B cell (primary cell): ENCODE results near the gene C16orf46. TPM values are rescaled to one million over a fixed set of nuclear protein-coding genes. Genes with fewer than 3 reads are reported as not detected.

Source experiments
- ATAC-seq: fragments of 200-7000 bp; cut with Tn5 transposase; one replicate; pipeline ENCODE4 v1.10.0; 2021; ENCODE audit warnings: low read depth, mild to moderate bottlenecking, moderate number of reproducible peaks, moderate library complexity
- CTCF ChIA-PET: fragments of 350-600 bp; sonication (Branson Sonifier 250); formaldehyde crosslinking; loops from one replicate; lab custom pipeline; 2021; ENCODE audit warnings: antibody characterized with exemption, inconsistent platforms; lab: Charles Lee
- POLR2A ChIA-PET: fragments of 350-600 bp; sonication (Branson Sonifier 250); formaldehyde crosslinking; loops from one replicate; lab custom pipeline; 2021; ENCODE audit warnings: antibody characterized with exemption; lab: Charles Lee
- DNase-seq: peaks from one replicate; pipeline ENCODE4 v3.0.0; 2013
- H2AFZ ChIP-seq: 2 replicates; pipeline ENCODE4 v1.6.1; 2012; ENCODE audit warnings: mild to moderate bottlenecking, low read depth, low read length; ENCODE audit not compliant: insufficient read depth, poor library complexity, severe bottlenecking
- H3K27ac ChIP-seq, 2 donors: 1 replicate in 1 of 2; 2 replicates in 1 of 2; pipeline ENCODE4 v1.5.1; 2012 to 2013; ENCODE audit warnings: low read length in 2 of 2, mild to moderate bottlenecking in 2 of 2, moderate library complexity in 1 of 2
- H3K27me3 ChIP-seq, 4 experiments: fragments of 200-600 bp in 1 of 4; sonication (generic) in 1 of 4; replicated peaks in 1 of 4; 1 replicate in 2 of 4; 2 replicates in 2 of 4; pipeline versions ENCODE4 v1.6.1 to v1.7.0; 2013 to 2016; ENCODE audit warnings: low read length in 3 of 4, mild to moderate bottlenecking in 2 of 4, mixed read lengths in 1 of 4, moderate library complexity in 1 of 4; ENCODE audit not compliant: insufficient read depth in 4 of 4, control insufficient read depth in 3 of 4; ENCODE audit errors: control extremely low read depth in 1 of 4
- H3K36me3 ChIP-seq, 2 experiments: replicated peaks in 1 of 2; 1 replicate in 1 of 2; 2 replicates in 1 of 2; pipeline versions ENCODE4 v1.6.1 to v1.7.1; 2013; ENCODE audit warnings: low read length in 1 of 2; ENCODE audit not compliant: insufficient read depth in 2 of 2, control insufficient read depth in 1 of 2; ENCODE audit errors: control extremely low read depth in 1 of 2, extremely low read depth in 1 of 2
- H3K4me1 ChIP-seq, 2 donors: fragments of 200-600 bp in 1 of 2; sonication (generic) in 1 of 2; 1 replicate in 1 of 2; 2 replicates in 1 of 2; pipeline versions ENCODE4 v1.5.1 to v1.6.1; 2013 to 2017; ENCODE audit warnings: low read length in 2 of 2; ENCODE audit not compliant: control insufficient read depth in 2 of 2, insufficient read depth in 2 of 2
- H3K4me2 ChIP-seq: replicated peaks from 2 replicates; pipeline ENCODE3; 2012; ENCODE audit warnings: mild to moderate bottlenecking, low read depth, low read length; ENCODE audit not compliant: poor library complexity, severe bottlenecking
- H3K4me3 ChIP-seq, 5 experiments: fragments of 200-600 bp in 1 of 5; sonication (generic) in 1 of 5; 1 replicate in 3 of 5; 2 replicates in 2 of 5; pipeline versions ENCODE4 v1.5.1 to v1.7.0; 2011 to 2016; ENCODE audit warnings: low read length in 4 of 5, mild to moderate bottlenecking in 4 of 5, low read depth in 2 of 5, control low read depth in 1 of 5, moderate library complexity in 1 of 5; ENCODE audit not compliant: insufficient read depth in 1 of 5; ENCODE audit errors: control extremely low read depth in 1 of 5, extremely low read depth in 1 of 5
- H3K79me2 ChIP-seq: fragments of 200-600 bp; sonication (generic); one replicate; pipeline ENCODE4 v1.6.0; 2016; ENCODE audit warnings: low read length; ENCODE audit not compliant: control insufficient read depth, insufficient read depth
- H3K9ac ChIP-seq: fragments of 200-600 bp; sonication (generic); 2 replicates; pipeline ENCODE4 v1.6.1; 2017; ENCODE audit warnings: mild to moderate bottlenecking, low read length, moderate library complexity
- H3K9me3 ChIP-seq, 3 donors: one replicate each; pipeline versions ENCODE4 v1.6.1 to v1.7.1; 2013; ENCODE audit warnings: low read length in 2 of 3; ENCODE audit not compliant: control insufficient read depth in 2 of 3, insufficient read depth in 1 of 3; ENCODE audit errors: control extremely low read depth in 1 of 3
- H4K20me1 ChIP-seq: 2 replicates; pipeline ENCODE4 v1.6.0; 2012; ENCODE audit warnings: mild to moderate bottlenecking, low read length; ENCODE audit not compliant: insufficient read depth, control insufficient read depth, poor library complexity, severe bottlenecking
- H3K27ac Mint-ChIP-seq: one replicate; pipeline ENCODE4 v1.8.0; 2021; ENCODE audit warnings: mixed read lengths
- H3K27me3 Mint-ChIP-seq: one replicate; pipeline ENCODE4 v1.8.0; 2021; ENCODE audit warnings: mixed read lengths
- H3K4me1 Mint-ChIP-seq: one replicate; pipeline ENCODE4 v1.8.0; 2021; ENCODE audit warnings: mixed read lengths
- H3K4me3 Mint-ChIP-seq: one replicate; pipeline ENCODE4 v1.8.0; 2021; ENCODE audit warnings: mixed read lengths
- H3K9me3 Mint-ChIP-seq: one replicate; pipeline ENCODE4 v1.8.0; 2022; ENCODE audit warnings: mixed read lengths; ENCODE audit not compliant: insufficient read depth
- CTCF ChIP-seq: fragments of 200-600 bp; IDR thresholded peaks from one replicate; pipeline ENCODE4 v1.8.0; 2022; ENCODE audit warnings: antibody characterized with exemption, mild to moderate bottlenecking
- EZH2 ChIP-seq: IDR thresholded peaks from 2 replicates; pipeline ENCODE4 v1.6.1; 2012; ENCODE audit warnings: borderline replicate concordance, low read depth, mild to moderate bottlenecking, moderate library complexity, low read length; ENCODE audit not compliant: insufficient read depth, poor library complexity, severe bottlenecking
- WGBS: methylation state at CpG from one replicate; pipeline ENCODE4 v1.1.5; 2013; ENCODE audit warnings: missing lambda C conversion rate; ENCODE audit not compliant: insufficient coverage; 5-methylcytosine and 5-hydroxymethylcytosine counted together
- intact Hi-C: fragments of 100-400 bp; cut with micrococcal nuclease; formaldehyde crosslinking; loops from one replicate; pipeline ENCODE4 v1.10.0; 2022
- polyA plus RNA-seq: library from polyadenylated mRNA; depleted of rRNA; stranded (reverse); fragments of >200 nt; gene quantifications from 2 replicates; pipeline ENCODE4 v1.2.3, GENCODE V29; 2012
- total RNA-seq, 2 donors: library from RNA; stranded (reverse); fragments of 120-200 nt in 1 of 2; gene quantifications; 1 replicate in 1 of 2; 2 replicates in 1 of 2; pipeline versions ENCODE4 v1.2.3 to v1.2.4, GENCODE V29; 2013 to 2022

Gene C16orf46
- total and polyA plus RNA-seq, 2 donors (not counting 1 experiment from before 2014, with no cell fraction given): 0.28 TPM; not detected in 1

GRCh38 chr16:81070979-81071378, 6.1 kb downstream of the C16orf46 start:
- intact Hi-C loops: no loop called here
- no peak for DNase-seq

GRCh38 chr16:81069063-81069462, 8.0 kb downstream of the C16orf46 start:
- Mint-ChIP-seq H3K9me3 (no peaks in the 10 kb centered on the region), H3K27ac (no peak overlapping the region), H3K4me3 (no peak overlapping the region), H3K4me1 (no peaks in the 10 kb centered on the region), H3K27me3 (peaks cover 3% of the 10 kb centered on the region)
- Histone ChIP-seq H3K27ac (no peak overlapping the region), H3K4me1 (no peaks in the 10 kb centered on the region), H3K79me2 (no peaks in the 10 kb centered on the region), H4K20me1 (no peaks in the 10 kb centered on the region), H2AFZ (no peak overlapping the region), H3K4me2 (no peak overlapping the region), H3K4me3 (no peak overlapping the region), H3K27me3 (no peaks in the 10 kb centered on the region), H3K9me3 (no peaks in the 10 kb centered on the region), H3K9ac (no peak overlapping the region), H3K36me3 (no peaks in the 10 kb centered on the region)
- ChIA-PET CTCF (no interaction called here), POLR2A (no interaction called here)
- 80% methylated on average over 4 of the region's 4 CpGs for WGBS
- TF ChIP-seq CTCF (no peak), EZH2 (no peak)
- intact Hi-C loops: no loop called here
- DNase-seq (no peak), ATAC-seq (no peak)

More at GRCh38 chr16:81070979-81071378, 6.1 kb downstream of the C16orf46 start:
- Mint-ChIP-seq H3K9me3 (no peaks in the 10 kb centered on the region), H3K4me1 (no peaks in the 10 kb centered on the region), H3K27me3 (peaks cover 3% of the 10 kb centered on the region), H3K4me3 (no peak overlapping the region), H3K27ac (no peak overlapping the region)
- Histone ChIP-seq H2AFZ (no peak overlapping the region), H3K79me2 (no peaks in the 10 kb centered on the region), H3K4me1 (peaks cover 0 to under 1% of the 10 kb centered on the region in 2 donors), H3K4me2 (no peak overlapping the region), H3K9ac (no peak overlapping the region), H3K9me3 (peaks cover 0 to 1% (median 0%) of the 10 kb centered on the region in 3 donors), H3K27me3 (no peaks in the 10 kb centered on the region), H3K4me3 (no peak overlapping the region), H4K20me1 (no peaks in the 10 kb centered on the region), H3K36me3 (no peaks in the 10 kb centered on the region), H3K27ac (no peak overlapping the region)
- ATAC-seq: no peak
- POLR2A ChIA-PET: no interaction called here
- TF ChIP-seq EZH2 (no peak), CTCF (no peak)
- WGBS: 86% methylated on average over 4 of the region's 8 CpGs
- CTCF ChIA-PET: interaction anchor here (7.9 kb wide), 1 partner anchor 36 kb away, joined by 57 read pairs; the partner anchor contains the start of gene ATMIN
